HG03039 (cell line): ENCODE data around the gene PARD3B.

Experiments
- ATAC-seq: cut with Tn5 transposase; IDR thresholded peaks from one replicate; pipeline ENCODE4 v1.9.1; 2021; ENCODE audit warnings: mild to moderate bottlenecking, moderate library complexity; ENCODE audit not compliant: unreplicated experiment

The PARD3B gene

DNA sequence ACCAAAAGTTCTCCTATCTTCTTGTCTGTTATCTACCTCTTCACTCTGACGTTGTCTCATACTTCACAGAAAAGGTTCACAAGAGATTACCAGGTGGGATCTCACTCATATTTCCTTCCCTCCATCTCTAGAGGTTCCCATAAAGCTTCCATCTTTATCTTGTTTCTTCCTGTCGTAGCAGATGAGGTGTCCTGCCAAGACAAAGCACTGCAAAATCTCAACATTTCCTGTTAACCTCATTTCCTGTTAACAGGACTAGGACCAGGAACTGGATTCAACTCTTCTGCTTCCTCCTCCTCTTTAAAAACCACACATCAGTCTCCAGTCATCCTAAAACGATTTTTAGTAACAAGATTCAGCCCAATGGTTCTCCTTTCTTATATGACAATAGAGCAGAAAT is 624.2 kb downstream of the PARD3B start:
- no peak for ATAC-seq

DNA sequence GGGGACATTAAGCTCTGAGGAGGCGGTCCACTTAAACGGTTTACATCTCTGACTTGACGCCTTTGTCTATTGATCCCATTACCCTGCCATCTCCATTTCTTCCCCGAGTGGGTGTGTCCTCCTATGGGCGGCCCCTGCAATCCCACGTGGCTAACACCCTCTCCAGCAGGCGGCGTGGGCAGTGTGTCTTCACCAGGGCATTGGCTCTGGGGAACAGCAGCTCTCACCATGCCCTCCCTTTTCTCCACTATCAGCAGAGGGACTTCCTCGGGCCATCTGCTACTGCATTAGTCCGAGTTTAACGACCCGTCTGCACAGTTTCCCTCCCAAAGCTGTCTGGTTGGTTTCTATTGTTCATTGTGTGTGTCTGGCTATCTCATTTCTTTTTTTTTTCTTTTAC is 625.1 kb downstream of the PARD3B start:
- no peak for ATAC-seq

DNA sequence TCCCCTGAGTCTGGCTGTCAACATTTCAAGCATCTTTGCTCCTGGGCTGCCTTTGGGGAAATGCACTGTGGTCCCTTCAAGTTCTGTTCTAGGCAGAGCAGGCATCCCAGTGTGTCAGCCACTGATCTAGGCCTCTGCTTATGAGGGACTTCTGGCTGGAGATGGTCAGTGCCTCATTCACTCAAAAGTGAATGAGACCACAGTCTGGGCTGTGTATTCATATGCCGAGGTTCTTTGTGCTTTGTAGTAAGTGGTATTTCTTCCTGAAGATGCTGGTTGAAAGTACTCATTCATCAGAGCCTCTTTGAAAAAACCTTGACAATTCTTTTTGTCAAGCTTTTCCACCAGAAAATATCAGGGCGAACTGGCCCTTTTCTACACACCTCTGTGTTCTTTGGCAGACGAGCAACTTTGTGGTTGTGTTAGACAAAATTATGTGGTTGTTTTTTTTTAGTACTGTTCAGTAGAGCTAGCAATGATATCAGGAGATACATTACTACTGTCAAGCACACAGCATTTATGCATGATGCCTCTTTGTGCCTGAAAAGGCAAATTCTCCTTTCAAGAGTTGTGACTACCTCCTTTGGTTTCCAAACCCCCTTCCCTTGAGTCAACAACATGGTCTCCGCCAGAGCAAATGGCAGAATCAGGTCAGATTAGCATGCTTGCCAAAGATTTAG is 626.1 kb downstream of the PARD3B start:
- no peak for ATAC-seq

DNA sequence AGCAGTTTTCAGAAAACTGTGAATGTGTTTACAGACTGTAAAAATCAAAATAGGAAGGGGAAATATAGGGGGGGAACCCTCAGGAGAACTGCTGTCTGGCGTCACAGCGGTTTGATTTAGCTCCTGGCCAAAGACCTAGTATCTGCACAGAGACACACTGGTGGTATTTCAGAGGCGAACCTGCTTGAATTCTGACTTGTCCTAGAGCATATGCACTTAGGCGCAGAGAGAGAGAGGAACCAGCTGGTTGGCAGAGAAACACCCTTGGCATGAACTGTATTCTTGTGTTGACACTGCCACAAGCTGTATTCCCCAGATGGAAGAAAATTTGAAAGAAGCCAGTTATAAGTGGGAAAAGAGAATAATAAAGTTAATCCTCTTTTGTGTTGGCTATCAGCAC is 630.6 kb downstream of the PARD3B start:
- no peak for ATAC-seq

DNA sequence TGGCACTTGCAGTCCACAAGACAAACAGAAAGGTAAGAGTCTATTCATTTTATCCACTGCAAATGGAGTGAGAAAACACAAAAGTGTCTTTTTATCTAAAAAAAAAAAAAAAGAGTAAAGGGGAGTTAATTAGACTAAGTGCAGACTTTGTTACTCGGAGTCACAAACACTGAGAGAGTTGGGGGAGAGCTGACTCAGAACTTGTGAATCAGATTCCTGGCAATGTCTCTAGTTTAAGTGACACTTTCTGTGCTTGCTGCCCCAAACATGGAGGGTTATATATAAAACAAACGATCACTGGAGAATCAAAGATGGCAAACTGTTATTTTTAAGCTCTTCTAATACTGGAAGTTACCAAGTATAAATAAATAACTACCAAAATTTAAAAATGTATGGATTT is 631.3 kb downstream of the PARD3B start:
- ATAC-seq: no peak

DNA sequence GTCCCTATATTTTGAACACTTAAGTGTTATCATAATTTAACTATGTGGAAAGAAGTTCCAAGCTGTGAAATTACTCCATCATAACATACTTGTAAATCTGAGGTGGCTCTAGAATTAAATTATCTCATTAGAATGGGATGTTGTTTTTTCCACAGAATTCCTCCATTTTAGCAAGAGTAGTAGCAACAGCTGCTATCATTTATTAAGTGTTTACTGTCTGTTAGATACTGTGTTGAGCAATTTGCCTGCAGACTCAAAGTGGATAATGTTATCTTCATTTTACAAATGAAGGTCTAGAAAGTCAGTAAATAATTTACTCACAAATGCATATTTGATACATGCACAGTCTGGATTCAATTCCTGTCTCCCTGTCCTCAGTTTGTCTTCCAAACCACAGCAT is 632.3 kb downstream of the PARD3B start:
- no peak for ATAC-seq

DNA sequence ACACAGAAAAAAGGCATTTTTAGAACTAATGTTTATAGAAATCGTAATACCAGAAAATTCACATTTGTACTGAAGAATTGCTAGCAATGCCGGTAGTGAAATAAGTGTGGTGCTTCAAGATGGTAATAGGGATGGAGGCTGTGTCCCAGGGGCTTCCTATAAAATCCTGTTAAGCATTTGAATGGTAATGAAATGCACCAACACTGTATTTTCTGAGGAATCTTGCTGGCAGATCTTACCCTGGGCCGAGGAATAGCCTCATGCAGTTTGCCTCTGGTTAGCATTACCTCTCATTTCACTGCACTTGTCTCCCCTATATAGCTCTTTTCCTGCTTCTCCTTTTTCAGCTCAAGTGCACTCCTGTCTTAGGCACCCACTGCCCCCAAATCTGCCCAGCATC is 635.5 kb downstream of the PARD3B start:
- ATAC-seq: no peak

DNA sequence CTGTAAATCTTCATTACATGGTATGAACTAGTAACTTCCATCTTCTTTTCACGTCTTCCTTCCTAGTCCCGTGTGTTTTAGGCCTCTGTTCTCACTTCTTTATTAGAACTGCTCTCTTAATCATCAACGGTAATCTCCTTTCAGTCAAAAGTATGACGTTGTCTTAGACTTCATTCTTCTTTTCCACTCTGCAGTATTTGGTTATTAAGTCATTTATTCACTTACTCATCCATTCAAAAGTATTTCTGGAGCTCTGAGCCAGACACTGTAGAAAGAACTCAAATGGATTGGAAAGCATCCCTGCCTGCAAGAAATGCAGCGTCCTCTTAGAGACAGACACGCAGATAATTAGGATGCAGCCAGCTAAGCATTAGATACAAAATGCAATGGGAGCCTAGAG is 642.5 kb downstream of the PARD3B start:
- ATAC-seq: no peak

DNA sequence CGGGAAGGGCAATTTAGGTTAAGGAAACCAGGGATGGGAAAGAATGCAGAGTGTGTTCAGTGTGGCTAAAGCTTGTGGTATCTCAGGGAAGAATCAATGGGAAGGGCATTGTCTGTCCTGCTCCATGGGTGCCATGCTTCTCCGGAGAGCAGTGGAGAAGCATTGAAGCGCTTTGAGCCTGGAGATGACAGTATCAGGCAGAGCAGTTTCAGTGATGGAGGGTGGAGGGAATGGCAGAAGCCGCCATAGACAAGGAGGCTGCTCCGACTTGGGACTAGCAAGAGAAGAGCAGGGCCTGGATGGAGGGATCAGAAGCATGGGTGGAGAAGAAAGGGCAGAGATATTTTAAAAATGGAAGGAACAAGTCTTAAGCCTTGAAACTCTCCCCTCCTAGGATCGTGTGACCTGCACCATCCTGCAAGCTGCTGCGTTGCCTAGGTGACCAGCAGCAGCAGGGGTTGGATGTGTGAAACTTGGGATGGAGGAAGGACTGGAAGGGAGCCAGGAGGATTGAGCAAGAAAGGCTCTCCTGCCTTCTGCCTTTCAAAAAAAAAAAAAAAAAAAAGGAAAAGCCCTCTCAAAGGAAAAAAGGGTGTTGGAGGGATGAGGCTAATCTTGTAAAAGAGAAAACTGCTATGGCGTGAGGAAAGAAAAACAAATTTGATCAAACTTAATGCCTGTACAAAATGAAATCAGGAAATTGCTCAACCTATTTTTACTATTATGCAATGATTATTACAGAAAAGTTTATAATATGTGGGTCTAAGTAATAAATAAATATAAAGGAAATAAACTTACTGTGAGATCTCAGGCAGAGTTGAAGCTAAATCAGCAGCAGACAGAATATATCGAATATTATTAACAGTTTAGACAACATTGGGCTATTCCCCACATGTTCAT is 643.2 kb downstream of the PARD3B start:
- ATAC-seq: no peak

DNA sequence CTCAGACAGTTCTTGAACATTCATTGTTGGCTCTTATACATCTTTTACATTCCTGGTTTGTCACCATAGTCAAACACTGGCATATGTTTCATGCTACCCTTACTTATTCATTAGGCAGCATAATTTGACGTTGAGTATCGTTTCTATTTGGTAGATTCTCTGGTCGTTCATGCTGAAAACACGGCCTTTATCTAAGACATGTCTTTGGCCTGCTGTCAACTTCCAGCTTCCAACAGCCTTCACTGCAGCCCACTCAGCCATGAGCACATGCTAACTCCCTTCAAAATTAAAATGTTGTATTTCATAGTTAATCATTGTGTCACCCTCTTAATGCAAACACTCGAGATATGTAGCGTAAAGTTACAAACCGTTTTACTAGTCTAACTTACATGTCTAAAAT is 644.0 kb downstream of the PARD3B start:
- no peak for ATAC-seq

DNA sequence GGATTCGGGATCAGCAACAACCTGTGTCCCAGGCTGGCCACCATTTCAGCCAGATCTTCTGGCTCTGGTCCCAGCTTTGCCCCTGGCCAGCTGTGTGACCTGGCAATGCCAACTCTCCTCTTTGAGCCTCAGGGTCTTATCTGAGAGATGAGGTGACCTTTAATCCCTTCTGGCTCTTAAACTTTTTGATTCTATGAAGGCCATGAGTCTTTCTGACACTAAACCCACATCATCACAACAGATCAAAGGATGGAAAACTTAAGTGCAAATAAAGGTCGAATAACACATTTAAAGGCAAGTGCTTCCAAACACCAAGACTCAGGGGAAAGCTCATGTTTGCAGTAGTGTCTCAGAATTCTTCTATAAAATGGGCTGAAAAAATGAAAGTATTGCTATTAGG is 645.3 kb downstream of the PARD3B start:
- no peak for ATAC-seq

DNA sequence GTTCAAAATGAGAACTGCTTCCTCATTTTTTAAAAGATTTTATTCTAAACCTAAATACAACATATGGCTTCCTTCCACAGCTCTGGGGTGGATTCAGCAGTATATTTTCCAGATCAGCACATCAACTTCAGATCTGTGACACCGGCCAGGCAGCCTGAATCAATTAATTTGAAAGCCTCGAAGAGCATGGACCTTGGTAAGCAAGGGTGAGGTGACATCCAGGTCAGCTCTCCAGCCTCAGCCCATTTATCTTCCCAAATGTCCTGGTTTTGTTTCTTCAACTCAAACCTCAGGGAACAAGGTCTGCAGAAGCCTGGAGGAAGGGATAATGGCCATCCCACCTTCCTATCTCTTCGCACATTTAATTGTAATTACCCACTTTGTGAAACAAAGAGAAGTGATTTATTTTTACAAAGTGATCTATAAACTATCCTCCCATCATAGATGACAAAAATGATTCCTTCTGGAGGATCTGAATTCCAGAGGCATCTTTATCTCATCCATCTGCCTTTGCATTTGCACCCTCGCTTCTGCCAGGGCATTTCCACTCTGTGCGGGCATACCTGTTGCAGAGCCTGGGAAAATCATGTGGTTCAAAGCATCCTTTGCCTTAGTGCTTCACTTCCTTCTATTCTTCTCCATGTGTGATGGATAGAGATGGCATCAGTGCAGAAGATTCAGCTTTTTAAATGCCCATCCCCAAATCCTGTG is 648.0 kb downstream of the PARD3B start:
- ATAC-seq: no peak

DNA sequence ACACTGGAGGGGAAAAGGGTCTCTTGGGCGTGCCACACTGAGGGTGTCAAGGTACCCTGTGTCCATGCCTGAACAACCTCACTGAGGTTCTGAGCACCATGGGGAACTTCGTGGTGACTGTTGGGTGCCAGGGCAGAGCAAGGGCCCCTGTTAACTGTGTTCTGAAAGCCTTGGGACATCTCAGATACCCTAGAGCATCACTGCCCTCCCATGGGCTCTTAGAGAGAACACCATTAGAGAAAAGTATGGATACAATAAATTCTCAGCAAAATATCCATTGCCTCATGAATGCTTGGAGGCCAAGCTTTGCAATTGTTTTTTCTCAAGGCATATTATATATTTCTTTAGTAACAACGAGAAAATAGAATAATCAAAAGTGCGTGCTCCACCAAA is 648.6 kb downstream of the PARD3B start:
- no peak for ATAC-seq

DNA sequence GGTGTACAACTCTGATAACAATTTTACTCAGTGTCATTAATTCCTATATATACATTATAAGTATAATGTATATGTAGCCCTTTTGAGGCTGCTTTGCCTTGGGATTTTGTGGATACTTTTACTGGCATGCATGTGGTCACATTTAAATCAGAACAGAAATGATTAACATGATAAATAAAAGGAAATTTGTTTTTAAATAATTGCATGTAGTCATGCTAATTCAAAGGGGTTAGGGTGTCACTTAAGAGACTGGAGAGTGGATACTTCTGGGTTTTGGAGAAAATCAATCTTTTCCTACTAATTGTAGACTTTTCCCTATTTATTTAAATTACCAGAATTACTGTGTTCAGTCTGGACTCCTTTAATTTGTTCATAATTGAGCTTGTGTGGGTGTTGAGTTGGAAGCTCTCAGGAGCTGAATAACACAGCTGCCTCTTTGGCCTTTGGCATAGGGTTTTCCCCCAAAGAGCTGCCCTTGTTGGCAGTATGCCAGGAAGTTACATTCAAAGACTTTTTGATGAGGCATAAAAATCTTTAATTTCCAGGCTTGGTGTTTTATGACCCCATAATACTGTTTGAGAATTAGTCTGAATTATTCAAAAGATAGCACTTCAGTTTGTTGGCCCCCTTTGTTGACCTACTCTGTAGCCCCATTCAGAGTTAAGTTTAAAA is 652.3 kb downstream of the PARD3B start:
- no peak for ATAC-seq

DNA sequence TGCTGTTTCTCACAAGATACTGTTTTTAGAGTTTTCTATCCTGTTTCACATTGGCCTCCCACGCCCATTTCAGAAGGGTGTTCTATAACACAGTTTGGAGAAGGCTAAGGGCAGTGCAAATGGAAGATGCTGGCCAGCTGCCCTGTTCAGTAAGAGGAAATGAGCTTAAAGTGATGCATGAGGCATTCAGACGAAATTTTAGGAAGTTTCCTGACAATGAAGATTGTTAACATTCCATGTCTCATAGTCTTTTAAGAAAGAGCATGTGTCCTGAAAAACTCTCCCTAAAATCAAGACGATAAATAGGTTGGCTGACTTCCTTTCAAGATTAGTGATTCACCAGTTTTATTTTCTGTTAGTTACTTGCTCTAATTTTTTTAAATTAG is 652.9 kb downstream of the PARD3B start:
- ATAC-seq: no peak

DNA sequence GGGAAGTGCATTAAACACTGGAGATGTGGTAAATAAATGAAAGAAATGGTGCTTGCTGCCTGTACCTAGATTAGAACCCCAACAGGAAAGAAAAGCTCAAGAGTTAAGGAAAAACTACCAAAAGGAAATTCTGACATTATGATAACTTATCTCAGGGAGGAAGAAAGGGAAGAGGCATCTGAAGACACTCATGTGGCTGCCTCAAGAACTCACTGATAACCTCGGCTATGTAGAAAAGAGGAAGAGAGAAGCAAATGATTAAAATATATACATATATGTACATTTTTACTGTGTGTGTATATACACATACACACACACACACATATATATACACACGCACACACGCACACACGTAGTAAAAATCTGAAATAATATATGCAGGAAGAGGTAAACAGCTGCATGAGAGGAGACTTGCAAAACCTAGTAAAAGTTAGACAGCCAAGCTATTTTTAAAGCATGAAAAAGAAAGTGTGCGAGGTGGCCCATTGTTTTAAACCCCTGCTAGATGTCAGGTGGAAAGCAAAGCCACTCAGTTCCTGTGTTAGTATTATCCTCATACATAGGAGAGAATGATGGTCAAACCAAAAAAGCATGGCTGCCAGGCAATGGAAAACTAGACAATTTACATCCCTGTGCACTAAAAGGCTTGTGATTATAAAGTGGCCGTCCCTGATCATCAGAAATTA is 654.0 kb downstream of the PARD3B start:
- no peak for ATAC-seq

DNA sequence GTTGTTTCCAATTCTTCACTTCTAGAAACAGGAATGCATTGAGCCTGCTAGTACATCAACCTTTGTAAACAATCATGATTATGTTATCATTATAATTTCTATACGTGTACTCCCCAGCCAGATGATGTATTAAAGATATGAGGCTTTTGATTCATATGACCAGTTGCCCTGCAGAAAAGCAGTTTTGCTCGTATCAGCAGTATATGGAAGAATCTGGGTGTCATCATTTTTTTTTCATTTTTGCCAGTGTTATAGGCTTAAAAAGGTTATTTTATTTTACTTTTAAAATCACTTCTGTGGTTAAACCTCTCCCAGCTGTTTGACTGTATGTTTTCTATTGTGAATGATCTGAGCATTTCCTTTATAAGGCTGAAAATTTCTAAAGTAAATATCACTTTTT is 665.2 kb downstream of the PARD3B start:
- ATAC-seq: no peak

DNA sequence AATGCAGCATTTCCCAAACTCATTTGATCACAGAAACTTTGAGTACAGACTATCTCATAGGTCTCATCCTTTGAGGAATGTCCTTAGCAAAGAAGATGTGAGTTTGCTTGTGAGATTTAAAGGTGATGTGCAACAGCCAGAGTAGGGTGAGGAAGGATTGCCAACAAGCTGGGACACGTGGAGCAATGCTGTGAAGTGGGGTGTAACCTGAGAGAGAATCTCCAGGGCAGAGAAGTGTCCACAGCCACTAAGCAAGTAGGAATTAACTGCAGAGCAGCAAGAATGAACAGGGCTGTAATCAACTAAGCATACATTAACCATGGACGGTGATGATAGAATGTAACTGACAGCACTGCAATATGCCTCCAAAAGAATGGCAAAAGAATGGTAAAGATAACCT is 667.1 kb downstream of the PARD3B start:
- no peak for ATAC-seq

DNA sequence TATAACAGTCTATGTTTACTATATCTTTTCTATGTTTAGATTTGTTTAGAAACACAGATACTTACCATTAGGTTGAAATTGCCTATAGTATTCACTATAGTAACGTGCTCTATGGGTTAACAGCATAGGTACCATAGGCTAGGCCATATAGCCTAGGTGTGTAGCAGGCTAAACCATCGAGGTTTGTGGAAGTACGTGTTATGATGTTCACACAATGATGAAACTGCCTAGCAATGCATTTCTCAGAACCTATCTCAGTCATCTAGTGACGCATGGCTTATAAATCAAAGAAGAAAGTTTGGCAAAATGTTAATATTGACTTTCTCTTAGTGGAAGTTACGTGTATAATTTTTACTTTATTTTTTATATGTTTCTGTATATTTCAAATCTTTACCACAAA is 670.8 kb downstream of the PARD3B start:
- no peak for ATAC-seq

DNA sequence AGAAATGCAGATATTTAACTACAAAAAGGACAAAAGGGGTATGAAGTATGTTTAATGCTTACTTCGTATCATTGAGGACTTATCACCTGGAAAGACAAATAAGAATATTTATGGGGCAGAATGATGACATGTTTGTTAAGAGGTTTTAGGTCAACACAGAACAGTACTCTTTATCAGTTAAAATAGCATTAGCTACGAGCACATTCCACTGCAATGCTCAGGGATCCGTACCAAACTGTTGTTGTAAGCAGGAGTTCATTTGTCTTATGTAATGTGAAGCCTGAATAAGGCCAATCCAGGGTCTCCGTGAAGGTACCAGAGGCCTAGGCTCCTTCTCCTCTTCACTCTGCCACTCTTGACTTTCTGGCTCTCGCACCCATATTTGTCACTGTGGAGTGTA is 671.3 kb downstream of the PARD3B start:
- ATAC-seq: no peak

DNA sequence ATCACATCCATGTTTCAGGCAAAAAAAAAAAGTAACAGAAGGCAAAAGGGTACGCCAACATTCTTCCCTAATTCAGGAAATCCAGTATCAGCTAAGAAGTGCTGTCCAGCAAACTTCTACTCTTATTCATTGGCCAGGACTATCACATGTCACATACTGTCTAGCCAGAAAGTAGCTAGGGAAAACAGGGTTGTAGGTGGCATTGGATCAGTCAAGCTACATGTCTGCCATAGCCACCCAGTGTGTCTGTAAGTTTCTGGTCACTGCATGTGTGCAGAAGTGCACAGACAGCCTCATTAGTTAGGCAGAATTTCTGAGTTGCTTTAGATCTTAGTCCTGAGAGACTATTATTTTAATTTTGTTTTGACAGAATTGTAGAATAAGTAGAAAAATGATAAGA is 671.7 kb downstream of the PARD3B start:
- no peak for ATAC-seq
